ENCODE data around the gene ARL13B. TPM values are rescaled to one million over a fixed set of nuclear protein-coding genes. Genes with fewer than 3 reads are reported as not detected.

The ARL13B gene
- total RNA-seq, 2 donors from 2014 or later = 3.5 to 4.3 TPM

- no peak for TF ChIP-seq CTCF (IDR thresholded peaks at IDR 0.05)
- DNase-seq (ENCODE audit: low spot score) = no peak
- H3K27ac ChIP-seq = no peak overlapping the region
Measured at GRCh38 chr3:94065122-94065521, 85.2 kb downstream of the ARL13B start.

GRCh38 chr3:94065819-94066480 lies 86.0 kb downstream of the ARL13B start:
- Histone ChIP-seq H3K9me3 (no peaks in the 10 kb centered on the region), H3K4me3 (no peak overlapping the region), H3K4me1 (peaks cover 0 to 22% of the 10 kb centered on the region in 2 donors), H3K27me3 (no peaks in the 10 kb centered on the region), H3K27ac (no peak overlapping the region), H3K36me3 (peaks cover 5% of the 10 kb centered on the region)
- no peak for TF ChIP-seq CTCF (IDR thresholded peaks at IDR 0.05)
- no peak for DNase-seq (ENCODE audit: low spot score)

More at GRCh38 chr3:94065122-94065521, 85.2 kb downstream of the ARL13B start:
- Histone ChIP-seq H3K4me3 (no peak overlapping the region), H3K36me3 (peaks cover 5% of the 10 kb centered on the region), H3K4me1 (peaks cover 0 to 22% of the 10 kb centered on the region in 2 donors), H3K27me3 (no peaks in the 10 kb centered on the region), H3K9me3 (no peaks in the 10 kb centered on the region)

- no peaks in the 10 kb centered on the region for H3K9me3 ChIP-seq
- H3K36me3 ChIP-seq = peaks cover 5% of the 10 kb centered on the region
Measured at GRCh38 chr3:94066506-94067500, 86.8 kb downstream of the ARL13B start.

GRCh38 chr3:94069194-94069813 lies 89.3 kb downstream of the ARL13B start:
- H3K36me3 ChIP-seq = peaks cover 11% of the 10 kb centered on the region
- DNase-seq (ENCODE audit: low spot score) = no peak
- H3K4me3 ChIP-seq = no peak overlapping the region
- no peak overlapping the region for H3K27ac ChIP-seq
- TF ChIP-seq CTCF (IDR thresholded peaks at IDR 0.05) = peak; percentile 53 to 74
- no peaks in the 10 kb centered on the region for H3K9me3 ChIP-seq
- no peaks in the 10 kb centered on the region for H3K27me3 ChIP-seq
- H3K4me1 ChIP-seq = peaks cover 0 to 12% of the 10 kb centered on the region in 2 donors

More at GRCh38 chr3:94066506-94067500, 86.8 kb downstream of the ARL13B start:
- peaks cover 0 to 22% of the 10 kb centered on the region in 2 donors for H3K4me1 ChIP-seq
- no peak for DNase-seq (ENCODE audit: low spot score)
- no peak for TF ChIP-seq CTCF (IDR thresholded peaks at IDR 0.05)
- H3K27ac ChIP-seq = no peak overlapping the region
- H3K27me3 ChIP-seq = no peaks in the 10 kb centered on the region
- H3K4me3 ChIP-seq = no peak overlapping the region

GRCh38 chr3:94070341-94070911 lies 90.5 kb downstream of the ARL13B start:
- Histone ChIP-seq H3K4me1 (peaks cover 0 to 4% of the 10 kb centered on the region in 2 donors), H3K4me3 (no peak overlapping the region), H3K27me3 (no peaks in the 10 kb centered on the region), H3K9me3 (no peaks in the 10 kb centered on the region), H3K36me3 (peaks cover 11% of the 10 kb centered on the region), H3K27ac (no peak overlapping the region)
- DNase-seq (ENCODE audit: low spot score) = no peak
- no peak for TF ChIP-seq CTCF (IDR thresholded peaks at IDR 0.05)
